Osteoblast (primary cell): ENCODE data around the gene IL27RA. TPM values are rescaled to one million over a fixed set of nuclear protein-coding genes. Genes with fewer than 3 reads are reported as not detected.
"Not testable (repeated sequence)": the region's sequence is repeated elsewhere in the genome, so short reads cannot be mapped to it uniquely, and the experiment has no call there.

Experiments used
- DNase-seq: peaks from one replicate; pipeline ENCODE4 v3.0.0; 2011; ENCODE audit warnings: low spot score, mixed read lengths; ENCODE audit not compliant: insufficient read length; ENCODE audit errors: missing footprints
- H2AFZ ChIP-seq: 2 replicates; pipeline ENCODE4 v1.6.0; 2011; ENCODE audit warnings: mild to moderate bottlenecking, low read length
- H3K27ac ChIP-seq: 2 replicates; pipeline ENCODE4 v1.5.1; 2011; ENCODE audit warnings: mild to moderate bottlenecking, low read depth, low read length, moderate library complexity
- H3K27me3 ChIP-seq: 2 replicates; pipeline ENCODE4 v1.6.0; 2012; ENCODE audit warnings: mild to moderate bottlenecking, control low read depth, inconsistent platforms, low read length, moderate library complexity; ENCODE audit not compliant: insufficient read depth
- H3K36me3 ChIP-seq: 2 replicates; pipeline ENCODE4 v1.5.1; 2011; ENCODE audit warnings: mild to moderate bottlenecking, low read length, control low read depth, moderate library complexity; ENCODE audit not compliant: insufficient read depth
- H3K4me1 ChIP-seq: 2 replicates; pipeline ENCODE4 v1.5.1; 2011; ENCODE audit warnings: mild to moderate bottlenecking, low read length, control low read depth, moderate library complexity; ENCODE audit not compliant: insufficient read depth
- H3K4me2 ChIP-seq: 2 replicates; pipeline ENCODE4 v1.6.0; 2011; ENCODE audit warnings: mild to moderate bottlenecking, low read length; ENCODE audit not compliant: insufficient read depth
- H3K4me3 ChIP-seq: fragments of 200-600 bp; sonication (generic); 3 replicates; pipeline ENCODE4 v1.5.1; 2012; ENCODE audit warnings: mild to moderate bottlenecking, low read length, inconsistent platforms; ENCODE audit not compliant: insufficient read depth
- H3K79me2 ChIP-seq: 2 replicates; pipeline ENCODE4 v1.6.0; 2012; ENCODE audit warnings: mild to moderate bottlenecking, low read length, control low read depth, inconsistent platforms; ENCODE audit not compliant: insufficient read depth
- H3K9me3 ChIP-seq: 2 replicates; pipeline ENCODE4 v1.5.1; 2011; ENCODE audit warnings: low read depth, low read length, control low read depth
- H4K20me1 ChIP-seq: 2 replicates; pipeline ENCODE4 v1.6.0; 2012; ENCODE audit warnings: mild to moderate bottlenecking, low read length, control low read depth; ENCODE audit not compliant: insufficient read depth
- CTCF ChIP-seq: IDR thresholded peaks from 2 replicates; pipeline ENCODE4 v1.5.1; 2011; ENCODE audit warnings: mild to moderate bottlenecking, low read depth, low read length, moderate library complexity; ENCODE audit errors: extremely low read depth
- total RNA-seq: library from RNA; depleted of rRNA; stranded (reverse); fragments of >200 nt; gene quantifications from 2 replicates; pipeline ENCODE4 v1.2.3, GENCODE V29; 2012

Gene IL27RA
- total RNA-seq, 1 donor = 1.1 TPM

- DNase-seq = peak; percentile 92
- Histone ChIP-seq H3K27ac (peak overlapping the region; percentile 99), H3K4me1 (peaks cover 23% of the 10 kb centered on the region), H4K20me1 (peaks cover 6% of the 10 kb centered on the region), H3K4me3 (peak overlapping the region; percentile 91), H3K36me3 (no peaks in the 10 kb centered on the region), H3K79me2 (peaks cover 11% of the 10 kb centered on the region), H3K27me3 (no peaks in the 10 kb centered on the region), H3K4me2 (peak overlapping the region; percentile 90), H2AFZ (peak overlapping the region; percentile 96), H3K9me3 (no peaks in the 10 kb centered on the region)
- TF ChIP-seq CTCF = no peak
These were observed 24.6 kb upstream of the IL27RA start for GRCh38 chr19:14006766-14007562.

DNA sequence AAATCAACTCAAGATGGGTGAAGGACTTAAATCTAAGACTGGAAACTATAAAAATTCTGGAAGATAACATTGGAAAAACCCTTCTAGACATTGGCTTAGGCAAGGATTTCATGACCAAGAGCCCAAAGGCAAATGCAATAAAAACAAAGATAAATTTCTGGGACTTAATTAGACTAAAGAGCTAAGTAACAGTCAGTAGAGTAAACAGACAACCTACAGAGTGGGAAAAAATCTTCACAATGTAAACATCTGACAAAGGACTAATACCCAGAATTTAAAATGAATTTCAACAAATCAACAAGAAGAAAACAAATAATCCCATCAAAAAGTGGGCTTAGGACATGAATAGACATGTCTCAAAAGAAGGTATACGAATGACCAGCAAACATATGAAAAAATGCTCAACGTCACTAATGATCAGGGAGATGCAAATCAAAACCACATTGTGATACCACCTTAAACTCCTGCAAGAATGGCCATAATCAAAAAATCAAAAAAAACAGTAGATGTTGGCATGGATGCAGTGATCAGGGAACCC, 19.1 kb upstream of the IL27RA start:
- Histone ChIP-seq H3K27ac (no peak overlapping the region), H4K20me1 (no peaks in the 10 kb centered on the region), H3K36me3 (no peaks in the 10 kb centered on the region), H3K4me3 (no peak overlapping the region), H3K4me1 (no peaks in the 10 kb centered on the region), H3K27me3 (no peaks in the 10 kb centered on the region), H3K9me3 (no peaks in the 10 kb centered on the region), H3K79me2 (no peaks in the 10 kb centered on the region), H3K4me2 (no peak overlapping the region), H2AFZ (no peak overlapping the region)
- DNase-seq = no peak
- TF ChIP-seq CTCF = no peak

GRCh38 chr19:14015524-14016035, 16.0 kb upstream of the IL27RA start:
- no peak for TF ChIP-seq CTCF
- peak; percentile 59 for DNase-seq
- H4K20me1 ChIP-seq = no peaks in the 10 kb centered on the region

GRCh38 chr19:14019100-14019499, 12.5 kb upstream of the IL27RA start:
- no peaks in the 10 kb centered on the region for H3K9me3 ChIP-seq
- H3K4me1 ChIP-seq = no peaks in the 10 kb centered on the region
- H4K20me1 ChIP-seq = no peaks in the 10 kb centered on the region
- TF ChIP-seq CTCF = no peak
- no peak overlapping the region for H3K27ac ChIP-seq
- H2AFZ ChIP-seq = no peak overlapping the region
- H3K27me3 ChIP-seq = no peaks in the 10 kb centered on the region
- no peak overlapping the region for H3K4me3 ChIP-seq
- no peak overlapping the region for H3K4me2 ChIP-seq
- DNase-seq = no peak
- H3K36me3 ChIP-seq = no peaks in the 10 kb centered on the region
- no peaks in the 10 kb centered on the region for H3K79me2 ChIP-seq

More at GRCh38 chr19:14015524-14016035, 16.0 kb upstream of the IL27RA start:
- no peak overlapping the region for H3K27ac ChIP-seq
- H2AFZ ChIP-seq = no peak overlapping the region
- no peak overlapping the region for H3K4me2 ChIP-seq
- H3K79me2 ChIP-seq = no peaks in the 10 kb centered on the region
- H3K9me3 ChIP-seq = no peaks in the 10 kb centered on the region
- H3K36me3 ChIP-seq = no peaks in the 10 kb centered on the region
- H3K27me3 ChIP-seq = no peaks in the 10 kb centered on the region
- H3K4me1 ChIP-seq = no peaks in the 10 kb centered on the region
- no peak overlapping the region for H3K4me3 ChIP-seq

GRCh38 chr19:14019739-14020138, 11.8 kb upstream of the IL27RA start:
- not testable (repeated sequence) for H2AFZ ChIP-seq, H3K4me3 ChIP-seq, H3K36me3 ChIP-seq, H3K27ac ChIP-seq, H3K4me1 ChIP-seq, H3K27me3 ChIP-seq, H3K4me2 ChIP-seq, H3K79me2 ChIP-seq, DNase-seq, H3K9me3 ChIP-seq, H4K20me1 ChIP-seq
